ENCODE results near the gene SCGN.

- TF ChIP-seq CTCF (IDR thresholded peaks at IDR 0.05) (no peak), POLR2A (IDR thresholded peaks at IDR 0.05) (no peak)
These were observed 43.7 kb downstream of the SCGN start for GRCh38 chr6:25695671-25696070.

Data from esophagus squamous epithelium (tissue), 4 donors.